HUES6 (cell line): ENCODE data around the gene CHAT.

Experiments
- H3K27ac ChIP-seq: 2 replicates; pipeline ENCODE4 v1.7.0; 2013; ENCODE audit warnings: low read depth, mild to moderate bottlenecking, low read length, inconsistent platforms
- H3K27me3 ChIP-seq: 2 replicates; pipeline ENCODE4 v1.6.1; 2013; ENCODE audit warnings: low read length; ENCODE audit not compliant: control insufficient read depth, insufficient read depth
- H3K36me3 ChIP-seq: 2 replicates; pipeline ENCODE4 v1.6.1; 2013; ENCODE audit warnings: low read length; ENCODE audit not compliant: control insufficient read depth, insufficient read depth
- H3K4me1 ChIP-seq: 2 replicates; pipeline ENCODE4 v1.6.1; 2013; ENCODE audit warnings: low read length; ENCODE audit not compliant: control insufficient read depth, insufficient read depth
- H3K4me3 ChIP-seq: 2 replicates; pipeline ENCODE4 v1.5.1; 2013; ENCODE audit warnings: low read depth, low read length
- H3K9ac ChIP-seq: one replicate; pipeline ENCODE4 v1.6.1; 2013; ENCODE audit warnings: mild to moderate bottlenecking, low read length
- H3K9me3 ChIP-seq: 2 replicates; pipeline ENCODE4 v1.6.1; 2013; ENCODE audit warnings: low read depth, low read length; ENCODE audit not compliant: control insufficient read depth, insufficient read depth

CHAT gene

DNA sequence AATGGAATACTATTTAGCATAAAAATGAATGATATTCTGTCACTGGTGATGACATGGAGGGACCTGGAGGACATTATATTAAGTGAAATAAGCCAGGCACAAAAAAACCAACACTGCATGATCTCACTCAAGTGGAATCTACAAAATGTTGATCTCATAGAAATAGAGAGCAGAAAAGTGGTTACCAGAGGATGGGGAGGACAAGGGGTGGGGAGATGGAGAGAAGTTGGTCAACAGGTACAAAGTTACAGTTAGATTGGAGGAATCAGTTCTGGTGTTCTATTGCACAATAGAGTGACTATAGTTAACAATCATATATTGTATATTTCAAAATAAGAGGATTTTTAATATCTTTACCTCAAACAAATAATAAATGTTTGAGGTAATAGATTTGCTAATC lies 28.4 kb upstream of the CHAT start:
- Histone ChIP-seq H3K27ac (no peak overlapping the region), H3K36me3 (no peaks in the 10 kb centered on the region), H3K9me3 (no peaks in the 10 kb centered on the region), H3K27me3 (no peaks in the 10 kb centered on the region), H3K9ac (no peak overlapping the region), H3K4me3 (no peak overlapping the region), H3K4me1 (no peaks in the 10 kb centered on the region)

- Histone ChIP-seq H3K4me1 (no peaks in the 10 kb centered on the region), H3K4me3 (no peak overlapping the region), H3K9ac (no peak overlapping the region), H3K27ac (no peak overlapping the region), H3K27me3 (no peaks in the 10 kb centered on the region), H3K36me3 (no peaks in the 10 kb centered on the region), H3K9me3 (no peaks in the 10 kb centered on the region)
Measured at GRCh38 chr10:49587981-49588380, 25.9 kb upstream of the CHAT start.

DNA sequence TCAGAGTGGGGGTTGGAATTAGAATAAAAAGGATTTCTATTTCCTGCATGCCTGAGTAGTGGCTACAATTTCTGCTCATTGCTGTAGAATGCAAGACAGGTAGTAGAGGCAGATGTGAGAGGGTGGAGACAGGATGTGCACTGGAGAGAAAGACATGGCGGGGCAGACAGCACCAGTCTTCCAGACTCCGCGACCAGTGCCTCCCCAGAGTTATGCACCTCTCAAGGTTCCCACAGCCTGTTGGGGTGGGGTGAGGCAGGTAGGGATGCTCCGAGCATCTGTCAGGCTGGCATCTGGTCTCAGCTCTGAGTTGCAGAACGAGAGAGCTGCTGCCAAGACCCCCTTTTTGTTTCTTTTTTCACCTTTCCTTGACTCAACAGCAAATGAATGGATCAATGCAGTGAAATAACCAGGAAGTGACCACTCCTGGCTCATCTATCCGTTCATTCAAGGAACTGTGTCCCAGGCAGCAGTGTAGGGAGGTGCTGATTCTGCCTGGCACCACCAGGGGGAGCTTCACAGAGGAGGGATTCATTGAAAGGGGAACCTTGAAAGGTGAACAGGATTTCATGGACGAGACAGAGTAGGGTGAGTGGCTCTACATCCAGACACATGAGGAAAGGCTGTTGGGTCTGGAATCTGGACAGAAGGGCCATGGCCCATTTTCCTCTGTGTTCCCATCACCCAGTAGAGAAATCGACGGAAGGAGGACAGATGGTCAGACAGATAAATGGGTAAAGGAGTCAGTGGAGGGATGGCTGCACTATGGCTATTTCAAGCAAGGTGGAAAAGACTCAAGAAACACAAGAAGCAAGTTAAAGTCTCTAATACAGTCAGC lies 20.9 kb upstream of the CHAT start:
- no peak overlapping the region for H3K27ac ChIP-seq
- H3K9me3 ChIP-seq, result no peaks in the 10 kb centered on the region
- H3K4me1 ChIP-seq, result 0 out of 2 replicates have a peak, but pooled peaks cover 2% of the 10 kb centered on the region
- H3K9ac ChIP-seq, result no peak overlapping the region
- H3K27me3 ChIP-seq, result peaks cover 19% of the 10 kb centered on the region; the same call in 1 of the 2 replicates
- no peak overlapping the region for H3K4me3 ChIP-seq
- H3K36me3 ChIP-seq, result no peaks in the 10 kb centered on the region

DNA sequence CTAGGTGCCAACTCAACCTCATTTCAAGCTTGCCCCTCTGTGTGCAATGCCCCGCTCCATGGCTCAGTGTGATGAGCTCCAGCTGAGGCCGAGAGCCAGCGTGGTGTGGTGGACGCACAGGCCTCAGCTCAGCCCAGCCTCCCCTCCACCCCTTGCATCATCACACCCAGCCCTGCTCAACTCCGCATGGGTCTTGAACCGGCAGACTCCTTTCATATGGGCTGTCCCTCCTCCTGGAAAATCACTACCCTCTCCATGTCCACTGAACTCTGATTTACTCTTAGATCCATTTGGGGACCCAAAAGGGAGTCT lies 20.3 kb upstream of the CHAT start:
- H3K9me3 ChIP-seq, result no peaks in the 10 kb centered on the region
- H3K9ac ChIP-seq, result no peak overlapping the region
- H3K27ac ChIP-seq, result no peak overlapping the region
- H3K4me3 ChIP-seq, result no peak overlapping the region
- peaks cover 19% of the 10 kb centered on the region; the same call in 1 of the 2 replicates for H3K27me3 ChIP-seq
- H3K4me1 ChIP-seq, result 0 out of 2 replicates have a peak, but pooled peaks cover 2% of the 10 kb centered on the region
- no peaks in the 10 kb centered on the region for H3K36me3 ChIP-seq

GRCh38 chr10:49593998-49594397 lies 19.8 kb upstream of the CHAT start:
- H3K36me3 ChIP-seq, result no peaks in the 10 kb centered on the region
- H3K4me3 ChIP-seq, result no peak overlapping the region
- no peak overlapping the region for H3K27ac ChIP-seq
- peaks cover 19% of the 10 kb centered on the region; the same call in 1 of the 2 replicates for H3K27me3 ChIP-seq
- H3K4me1 ChIP-seq, result 0 out of 2 replicates have a peak, but pooled peaks cover 2% of the 10 kb centered on the region
- H3K9ac ChIP-seq, result no peak overlapping the region
- H3K9me3 ChIP-seq, result no peaks in the 10 kb centered on the region

DNA sequence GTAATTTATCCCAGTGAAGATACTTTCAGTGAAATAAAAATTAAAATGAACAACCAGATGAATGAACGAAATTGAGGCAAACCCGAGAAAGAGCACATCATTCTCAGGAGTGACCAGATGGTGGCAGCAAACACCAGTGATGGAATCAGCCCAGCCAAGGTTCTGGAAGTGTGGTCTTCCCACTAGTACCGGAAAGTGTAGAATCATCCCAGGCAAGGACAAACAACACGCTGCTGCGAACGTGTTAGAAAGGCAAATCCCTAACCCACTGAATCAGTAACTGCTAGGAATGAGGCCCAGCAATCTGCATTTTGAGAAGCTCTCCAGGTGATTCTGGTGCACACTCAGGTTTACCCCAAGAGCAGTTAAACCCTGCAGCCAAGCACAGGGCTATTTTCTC lies 19.2 kb upstream of the CHAT start:
- H3K27me3 ChIP-seq, result peaks cover 19% of the 10 kb centered on the region; the same call in 1 of the 2 replicates
- H3K9me3 ChIP-seq, result no peaks in the 10 kb centered on the region
- H3K27ac ChIP-seq, result no peak overlapping the region
- H3K4me1 ChIP-seq, result 0 out of 2 replicates have a peak, but pooled peaks cover 2% of the 10 kb centered on the region
- no peak overlapping the region for H3K9ac ChIP-seq
- H3K4me3 ChIP-seq, result no peak overlapping the region
- H3K36me3 ChIP-seq, result no peaks in the 10 kb centered on the region

GRCh38 chr10:49595003-49595712 lies 18.7 kb upstream of the CHAT start:
- H3K4me1 ChIP-seq, result 0 out of 2 replicates have a peak, but pooled peaks cover 2% of the 10 kb centered on the region
- H3K4me3 ChIP-seq, result no peak overlapping the region
- no peak overlapping the region for H3K9ac ChIP-seq
- H3K36me3 ChIP-seq, result no peaks in the 10 kb centered on the region
- H3K27ac ChIP-seq, result no peak overlapping the region
- peaks cover 24% of the 10 kb centered on the region; the same call in 1 of the 2 replicates for H3K27me3 ChIP-seq
- no peaks in the 10 kb centered on the region for H3K9me3 ChIP-seq

- H3K9me3 ChIP-seq, result no peaks in the 10 kb centered on the region
- 0 out of 2 replicates have a peak, but pooled peaks cover 2% of the 10 kb centered on the region for H3K4me1 ChIP-seq
- peaks cover 24% of the 10 kb centered on the region; the same call in 1 of the 2 replicates for H3K27me3 ChIP-seq
- no peak overlapping the region for H3K9ac ChIP-seq
- no peaks in the 10 kb centered on the region for H3K36me3 ChIP-seq
- H3K27ac ChIP-seq, result no peak overlapping the region
- H3K4me3 ChIP-seq, result no peak overlapping the region
Measured at GRCh38 chr10:49595713-49596492, 17.9 kb upstream of the CHAT start.

DNA sequence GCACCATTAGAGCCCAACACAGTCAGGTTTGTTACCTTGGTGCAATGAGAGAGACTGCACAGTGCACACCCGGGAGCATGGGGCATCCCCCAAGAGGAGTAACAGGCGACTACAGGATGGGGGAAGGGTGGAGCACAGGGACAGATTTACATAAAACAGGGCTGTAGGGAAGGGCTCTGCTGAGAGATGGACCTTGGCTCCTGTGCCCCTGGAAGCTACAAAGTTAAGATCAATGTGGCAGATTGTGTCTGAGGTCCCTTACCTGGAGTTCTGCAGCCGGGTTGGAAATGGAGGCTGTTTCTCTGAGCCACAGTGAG lies 17.4 kb upstream of the CHAT start:
- H3K27me3 ChIP-seq, result peaks cover 24% of the 10 kb centered on the region
- H3K9ac ChIP-seq, result no peak overlapping the region
- H3K4me3 ChIP-seq, result no peak overlapping the region
- H3K9me3 ChIP-seq, result no peaks in the 10 kb centered on the region
- no peak overlapping the region for H3K27ac ChIP-seq
- no peaks in the 10 kb centered on the region for H3K36me3 ChIP-seq
- H3K4me1 ChIP-seq, result 0 out of 2 replicates have a peak, but pooled peaks cover 2% of the 10 kb centered on the region

GRCh38 chr10:49596836-49597235 lies 17.0 kb upstream of the CHAT start:
- H3K36me3 ChIP-seq, result no peaks in the 10 kb centered on the region
- peaks cover 24% of the 10 kb centered on the region for H3K27me3 ChIP-seq
- no peak overlapping the region for H3K9ac ChIP-seq
- no peak overlapping the region for H3K4me3 ChIP-seq
- H3K4me1 ChIP-seq, result 0 out of 2 replicates have a peak, but pooled peaks cover 2% of the 10 kb centered on the region
- no peak overlapping the region for H3K27ac ChIP-seq
- H3K9me3 ChIP-seq, result no peaks in the 10 kb centered on the region
